HG03457 (cell line): ENCODE data around the gene P2RX7.

Experiments
- ATAC-seq: cut with Tn5 transposase; IDR thresholded peaks from one replicate; pipeline ENCODE4 v1.9.1; 2021; ENCODE audit warnings: moderate number of reproducible peaks; ENCODE audit not compliant: unreplicated experiment

Gene P2RX7

GRCh38 chr12:121110211-121110940 is 22.3 kb upstream of the P2RX7 start:
- peak; percentile 74 for ATAC-seq

- no peak for ATAC-seq
Measured at GRCh38 chr12:121111684-121112083, 21.0 kb upstream of the P2RX7 start.

GRCh38 chr12:121112496-121112895 is 20.2 kb upstream of the P2RX7 start:
- ATAC-seq = no peak

GRCh38 chr12:121113057-121113456 is 19.6 kb upstream of the P2RX7 start:
- ATAC-seq = no peak

- ATAC-seq = no peak
Measured at GRCh38 chr12:121114019-121114639, 18.5 kb upstream of the P2RX7 start.

GRCh38 chr12:121114806-121115205 is 17.9 kb upstream of the P2RX7 start:
- ATAC-seq = no peak

GRCh38 chr12:121115530-121115929 is 17.1 kb upstream of the P2RX7 start:
- ATAC-seq = no peak

GRCh38 chr12:121116318-121117225 is 16.1 kb upstream of the P2RX7 start:
- no peak for ATAC-seq

GRCh38 chr12:121117226-121117777 is 15.4 kb upstream of the P2RX7 start:
- ATAC-seq = no peak

- ATAC-seq = no peak
Measured at GRCh38 chr12:121120323-121120722, 12.4 kb upstream of the P2RX7 start.

GRCh38 chr12:121120989-121121755 is 11.5 kb upstream of the P2RX7 start:
- ATAC-seq = no peak

GRCh38 chr12:121121805-121122204 is 10.9 kb upstream of the P2RX7 start:
- ATAC-seq = no peak

- no peak for ATAC-seq
Measured at GRCh38 chr12:121123488-121123887, 9.2 kb upstream of the P2RX7 start.

GRCh38 chr12:121124402-121125109 is 8.1 kb upstream of the P2RX7 start:
- ATAC-seq = no peak

GRCh38 chr12:121127501-121127900 is 5.2 kb upstream of the P2RX7 start:
- no peak for ATAC-seq

GRCh38 chr12:121128908-121129810 is 3.5 kb upstream of the P2RX7 start:
- ATAC-seq = peak; percentile 73

GRCh38 chr12:121129811-121130147 is 2.9 kb upstream of the P2RX7 start:
- ATAC-seq = no peak

GRCh38 chr12:121130866-121131373 is 1.8 kb upstream of the P2RX7 start:
- no peak for ATAC-seq

GRCh38 chr12:121131941-121132341 is 735 bp upstream of the P2RX7 start:
- ATAC-seq = no peak
